ENCODE data around the gene KRTAP4-1. TPM values are rescaled to one million over a fixed set of nuclear protein-coding genes. Genes with fewer than 3 reads are reported as not detected.

Gene KRTAP4-1
- total RNA-seq, 1 donor from 2014 or later: not detected

Other genes with a start within 250 kb of the KRTAP4-1 start
- 0.13 TPM for gene KRT23, start 247.3 kb downstream of the KRTAP4-1 start, total RNA-seq
- gene KRT39, start 218.0 kb downstream of the KRTAP4-1 start, total RNA-seq: not detected
- not detected for gene KRT40, start 200.6 kb downstream of the KRTAP4-1 start, total RNA-seq
- gene KRTAP3-3, start 190.7 kb downstream of the KRTAP4-1 start, total RNA-seq: not detected
- gene KRTAP3-2, start 185.0 kb downstream of the KRTAP4-1 start, total RNA-seq: not detected
- not detected for gene KRTAP3-1, start 175.8 kb downstream of the KRTAP4-1 start, total RNA-seq
- not detected for gene KRTAP1-5, start 157.7 kb downstream of the KRTAP4-1 start, total RNA-seq
- gene KRTAP1-4, start 154.7 kb downstream of the KRTAP4-1 start, total RNA-seq: not detected
- not detected for gene KRTAP1-3, start 150.0 kb downstream of the KRTAP4-1 start, total RNA-seq
- gene KRTAP1-1, start 143.5 kb downstream of the KRTAP4-1 start, total RNA-seq: not detected
- not detected for gene KRTAP2-1, start 137.6 kb downstream of the KRTAP4-1 start, total RNA-seq
- gene KRTAP2-2, start 129.7 kb downstream of the KRTAP4-1 start, total RNA-seq: not detected
- gene KRTAP2-3, start 124.8 kb downstream of the KRTAP4-1 start, total RNA-seq: not detected
- not detected for gene KRTAP2-4, start 119.0 kb downstream of the KRTAP4-1 start, total RNA-seq
- gene KRTAP4-7, start 100.8 kb downstream of the KRTAP4-1 start, total RNA-seq: not detected
- not detected for gene KRTAP4-8, start 86.8 kb downstream of the KRTAP4-1 start, total RNA-seq
- not detected for gene KRTAP4-16, start 82.7 kb downstream of the KRTAP4-1 start, total RNA-seq
- gene KRTAP4-9, start 79.5 kb downstream of the KRTAP4-1 start, total RNA-seq: not detected
- gene KRTAP4-11, start 66.5 kb downstream of the KRTAP4-1 start, total RNA-seq: not detected
- not detected for gene KRTAP4-12, start 60.7 kb downstream of the KRTAP4-1 start, total RNA-seq
- gene KRTAP4-6, start 44.4 kb downstream of the KRTAP4-1 start, total RNA-seq: not detected
- not detected for gene KRTAP4-5, start 35.1 kb downstream of the KRTAP4-1 start, total RNA-seq
- not detected for gene KRTAP4-4, start 24.2 kb downstream of the KRTAP4-1 start, total RNA-seq
- not detected for gene KRTAP4-3, start 16.7 kb downstream of the KRTAP4-1 start, total RNA-seq
- gene KRTAP4-2, start 6.7 kb downstream of the KRTAP4-1 start, total RNA-seq: not detected
- gene KRTAP9-1, start 5.0 kb upstream of the KRTAP4-1 start, total RNA-seq: not detected
- gene KRTAP9-2, start 41.7 kb upstream of the KRTAP4-1 start, total RNA-seq: not detected
- not detected for gene KRTAP9-3, start 47.5 kb upstream of the KRTAP4-1 start, total RNA-seq
- not detected for gene KRTAP9-8, start 53.1 kb upstream of the KRTAP4-1 start, total RNA-seq
- gene KRTAP9-4, start 64.8 kb upstream of the KRTAP4-1 start, total RNA-seq: not detected
- gene KRTAP9-9, start 70.5 kb upstream of the KRTAP4-1 start, total RNA-seq: not detected
- gene KRTAP9-6, start 80.5 kb upstream of the KRTAP4-1 start, total RNA-seq: not detected
- gene KRTAP9-7, start 90.8 kb upstream of the KRTAP4-1 start, total RNA-seq: not detected
- not detected for gene KRTAP29-1, start 117.9 kb upstream of the KRTAP4-1 start, total RNA-seq
- gene KRTAP16-1, start 124.4 kb upstream of the KRTAP4-1 start, total RNA-seq: not detected
- not detected for gene KRTAP17-1, start 130.8 kb upstream of the KRTAP4-1 start, total RNA-seq
- gene KRT33A, start 165.9 kb upstream of the KRTAP4-1 start, total RNA-seq: not detected
- not detected for gene KRT33B, start 184.9 kb upstream of the KRTAP4-1 start, total RNA-seq
- gene KRT34, start 197.4 kb upstream of the KRTAP4-1 start, total RNA-seq: not detected
- gene KRT31, start 212.7 kb upstream of the KRTAP4-1 start, total RNA-seq: not detected
- gene KRT37, start 239.7 kb upstream of the KRTAP4-1 start, total RNA-seq: not detected